ENCODE measurements around the gene PLK5. TPM values are rescaled to one million over a fixed set of nuclear protein-coding genes. Genes with fewer than 3 reads are reported as not detected.
"Not testable (repeated sequence)": the region's sequence is repeated elsewhere in the genome, so short reads cannot be mapped to it uniquely, and the experiment has no call there.

PLK5 gene
- polyA plus RNA-seq, 12 donors: 0.17 to 0.78 (median 0.24) TPM; not detected in 5

DNA sequence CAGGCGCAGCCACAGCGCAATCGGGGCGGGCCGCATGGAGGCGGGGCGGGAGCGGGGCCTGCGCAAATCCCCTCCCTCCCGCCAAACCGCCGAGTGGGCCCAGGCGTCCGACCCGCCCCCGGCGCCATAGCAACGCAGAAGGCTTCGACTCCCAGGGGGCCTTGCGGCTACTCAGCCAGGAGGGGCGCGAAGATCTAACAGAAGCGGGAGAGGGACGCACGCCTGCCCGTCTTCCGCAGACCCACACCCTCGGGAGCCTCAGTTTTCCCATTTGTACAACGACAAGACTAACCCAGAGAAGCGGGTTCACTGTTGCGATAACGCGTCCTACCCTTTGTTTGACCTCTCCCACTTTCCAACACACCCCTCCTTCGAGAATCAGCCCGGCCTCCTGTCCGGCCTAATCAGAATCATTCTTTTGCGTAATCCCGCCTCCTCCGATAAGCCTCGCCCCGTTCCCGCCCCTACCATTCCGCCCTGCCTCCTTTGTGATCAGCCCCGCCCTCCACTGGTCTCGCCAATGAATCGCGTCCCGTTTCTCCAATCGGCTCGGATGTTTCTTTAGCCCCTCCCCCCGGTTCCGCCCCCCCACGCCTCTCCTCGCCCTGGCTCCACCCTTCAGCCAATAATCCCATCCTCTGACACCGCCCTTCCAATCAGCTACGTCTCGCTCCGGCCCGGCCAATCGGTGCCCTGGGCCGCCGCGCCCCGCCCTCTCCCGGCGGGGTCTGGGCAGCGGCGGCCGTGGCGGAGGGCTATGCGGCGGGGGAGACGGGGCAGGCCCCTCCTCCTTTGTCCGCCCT is 33.4 kb upstream of the PLK5 start, which contains the start of gene PCSK4:
Gene PCSK4 (minus strand): TSS at position 40 of the 803 bp plus-strand sequence. CDS start 4 bp downstream, at position 36.
- DNase-seq: peak; percentile 98

DNA sequence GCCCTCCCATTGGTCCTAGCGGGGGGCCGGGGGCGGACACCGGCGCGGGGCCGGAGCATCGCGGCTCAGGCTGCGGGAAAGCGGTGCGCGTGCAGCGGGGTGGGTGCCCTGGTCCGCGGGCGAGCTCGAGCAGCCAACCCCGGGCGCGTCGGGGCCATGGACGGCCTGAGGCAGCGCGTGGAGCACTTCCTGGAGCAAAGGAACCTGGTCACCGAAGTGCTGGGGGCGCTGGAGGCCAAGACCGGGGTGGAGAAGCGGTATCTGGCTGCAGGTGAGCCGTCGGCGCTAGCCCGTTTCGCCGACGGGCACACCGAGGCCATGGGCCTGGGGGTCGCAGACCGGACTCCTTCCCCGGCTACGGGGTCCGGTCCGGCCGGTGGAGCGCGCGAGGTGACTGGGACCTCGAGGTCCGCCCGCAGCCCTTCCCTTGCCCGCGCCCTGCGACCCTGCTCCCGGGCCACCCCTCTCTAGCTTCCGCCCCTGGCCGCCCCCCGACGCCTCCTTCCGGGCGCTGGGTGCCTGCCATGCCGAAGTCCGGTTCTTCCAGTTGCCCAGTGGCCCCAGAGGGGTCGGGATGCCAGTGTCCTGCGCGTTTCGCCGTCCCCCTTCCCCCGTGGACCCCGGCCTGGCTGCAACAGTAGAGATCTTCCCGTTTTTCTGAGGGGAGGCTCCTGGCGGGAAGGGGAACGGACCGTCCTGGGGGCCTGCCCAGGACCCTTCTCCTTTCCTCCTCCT is 32.6 kb upstream of the PLK5 start, which contains the start of gene REEP6:
Gene REEP6 (plus strand): TSS at position 68 of the 735 bp plus-strand sequence. CDS start 89 bp downstream, at position 157.
- DNase-seq: no peak

DNA sequence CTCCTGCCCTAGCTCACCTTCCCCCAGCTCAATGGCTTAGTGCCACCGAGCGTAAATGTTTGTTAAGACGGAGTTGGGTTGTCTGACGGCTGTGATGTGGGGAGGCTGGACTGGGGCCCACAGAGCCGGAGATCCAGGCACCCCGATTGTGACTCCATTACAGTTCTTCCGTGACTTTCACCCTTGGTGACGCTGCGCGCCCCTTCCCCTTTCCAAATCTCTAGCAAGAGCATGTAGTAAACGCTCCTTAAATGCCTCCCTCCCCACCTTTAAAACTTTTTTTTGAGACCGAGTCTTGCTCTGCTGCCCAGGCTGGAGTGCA is 32.1 kb upstream of the PLK5 start:
- DNase-seq: no peak

DNA sequence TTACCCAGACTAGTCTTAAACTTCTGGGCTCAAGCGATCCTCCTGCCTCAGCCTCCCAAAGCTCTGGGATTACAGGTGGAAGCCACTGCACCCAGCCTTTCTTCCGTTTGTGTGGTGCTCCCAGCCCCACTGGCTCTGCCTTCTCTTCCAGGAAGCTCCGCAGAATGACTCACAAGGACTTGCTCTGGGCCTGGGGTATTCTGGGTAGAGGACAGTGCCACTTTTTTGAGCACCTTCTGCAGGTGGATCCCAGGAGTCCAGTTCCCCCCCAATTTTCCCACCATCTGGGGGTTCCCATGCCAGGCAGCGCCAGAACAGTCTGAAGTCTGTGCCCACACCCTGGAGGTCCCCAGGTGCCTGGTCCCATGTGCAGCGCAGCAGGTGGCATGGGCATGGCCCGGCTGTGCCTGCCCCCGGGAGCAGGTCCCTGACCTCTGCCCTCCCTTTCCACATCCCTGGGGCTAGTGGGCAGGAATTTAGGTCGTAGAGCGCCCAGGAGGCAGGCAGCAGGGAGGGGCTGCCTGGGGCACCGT is 31.3 kb upstream of the PLK5 start:
- no peak for DNase-seq

DNA sequence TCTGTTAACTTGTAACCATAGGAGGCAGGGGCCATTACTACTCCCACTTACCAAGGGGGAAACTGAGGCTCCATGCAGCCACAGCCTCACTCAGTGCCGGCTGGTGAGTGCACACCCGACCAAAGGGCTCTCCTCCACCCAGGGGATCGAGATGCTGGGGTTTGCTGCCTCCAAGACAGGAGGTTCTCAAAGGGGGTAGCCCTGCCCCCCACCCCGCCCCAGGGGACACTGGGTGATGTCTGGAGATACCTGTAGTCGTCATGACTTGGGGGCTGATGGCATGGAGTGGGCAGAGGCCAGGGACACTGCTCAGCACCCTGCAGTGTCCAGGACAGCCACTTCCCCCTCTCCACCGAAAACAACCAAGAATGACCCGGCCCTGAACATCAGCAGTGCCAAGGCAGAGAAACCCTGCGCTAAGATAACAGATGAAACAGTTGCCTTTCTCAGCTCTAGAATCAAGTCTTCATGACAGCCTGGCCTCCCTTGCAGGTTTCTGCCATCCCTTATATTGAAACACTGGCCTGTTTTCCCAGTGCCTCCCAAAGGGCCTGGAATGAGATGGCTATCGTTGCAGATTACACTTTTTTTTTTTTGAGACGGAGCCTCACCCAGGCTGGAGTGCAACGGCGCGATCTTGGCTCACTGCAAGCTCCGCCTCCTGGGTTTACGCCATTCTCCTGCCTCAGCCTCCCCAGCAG is 29.6 kb upstream of the PLK5 start:
- no peak for DNase-seq

DNA sequence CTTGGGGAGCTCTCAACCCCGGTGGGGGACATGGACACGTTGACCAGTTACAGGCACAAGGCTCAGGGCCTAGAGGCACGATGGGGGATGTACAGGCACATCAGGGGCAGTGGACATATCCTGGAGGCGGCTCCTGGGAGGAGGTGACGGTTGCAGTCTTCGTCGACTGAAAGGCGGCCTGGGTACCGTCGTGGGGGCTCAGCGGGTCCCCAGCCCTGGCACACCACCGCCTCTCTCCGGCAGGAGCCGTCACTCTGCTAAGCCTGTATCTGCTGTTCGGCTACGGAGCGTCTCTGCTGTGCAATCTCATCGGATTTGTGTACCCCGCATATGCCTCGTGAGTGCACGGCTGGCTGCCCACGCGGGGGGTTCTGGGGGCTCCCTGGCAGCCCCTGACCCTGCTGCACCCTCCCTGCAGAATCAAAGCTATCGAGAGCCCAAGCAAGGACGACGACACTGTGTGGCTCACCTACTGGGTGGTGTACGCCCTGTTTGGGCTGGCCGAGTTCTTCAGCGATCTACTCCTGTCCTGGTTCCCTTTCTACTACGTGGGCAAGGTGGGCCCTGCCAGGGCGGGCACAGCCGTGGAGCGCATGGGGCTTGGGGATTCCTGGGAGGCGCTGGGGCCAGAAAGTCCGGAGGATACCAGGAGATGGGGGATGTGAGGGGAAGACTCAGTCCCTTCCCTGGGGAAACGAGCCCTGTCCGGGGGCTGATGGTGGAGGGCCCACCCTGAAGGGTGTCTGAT is 28.7 kb upstream of the PLK5 start:
- DNase-seq: no peak

DNA sequence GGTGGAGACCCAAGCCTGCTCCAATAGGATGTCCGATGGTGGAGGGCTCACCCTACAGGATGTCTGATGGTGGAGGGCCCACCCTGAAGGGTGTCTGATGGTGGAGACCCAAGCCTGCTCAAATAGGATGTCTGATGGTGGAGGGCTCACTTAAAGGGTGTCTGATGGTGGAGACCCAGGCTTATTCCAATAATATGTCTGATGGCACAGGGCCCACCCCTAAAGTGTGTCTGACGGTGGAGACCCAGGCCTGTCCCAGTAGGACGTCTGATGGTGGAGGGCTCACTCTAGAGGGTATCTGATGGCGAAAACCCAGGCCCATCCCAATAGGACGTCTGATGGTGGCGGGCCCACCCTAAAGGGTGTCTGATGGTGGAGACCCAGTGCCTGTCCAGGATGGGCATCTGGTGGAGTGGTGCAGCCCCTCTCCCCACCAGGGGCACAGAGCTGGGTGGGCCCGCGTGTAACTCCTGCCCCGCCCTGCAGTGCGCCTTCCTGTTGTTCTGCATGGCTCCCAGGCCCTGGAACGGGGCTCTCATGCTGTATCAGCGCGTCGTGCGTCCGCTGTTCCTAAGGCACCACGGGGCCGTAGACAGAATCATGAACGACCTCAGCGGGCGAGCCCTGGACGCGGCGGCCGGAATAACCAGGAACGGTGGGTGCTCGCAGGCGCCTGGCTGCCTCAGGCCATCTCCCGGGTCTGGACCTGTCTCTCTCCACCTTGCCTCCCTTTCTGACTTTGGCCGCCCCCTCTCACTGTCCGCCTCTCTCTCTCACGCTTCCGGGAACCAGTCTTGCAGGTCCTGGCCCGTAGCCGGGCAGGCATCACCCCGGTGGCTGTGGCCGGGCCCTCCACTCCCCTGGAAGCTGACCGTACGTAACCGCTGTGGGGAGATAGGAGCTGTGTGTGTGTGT is 27.8 kb upstream of the PLK5 start:
- no peak for DNase-seq

DNA sequence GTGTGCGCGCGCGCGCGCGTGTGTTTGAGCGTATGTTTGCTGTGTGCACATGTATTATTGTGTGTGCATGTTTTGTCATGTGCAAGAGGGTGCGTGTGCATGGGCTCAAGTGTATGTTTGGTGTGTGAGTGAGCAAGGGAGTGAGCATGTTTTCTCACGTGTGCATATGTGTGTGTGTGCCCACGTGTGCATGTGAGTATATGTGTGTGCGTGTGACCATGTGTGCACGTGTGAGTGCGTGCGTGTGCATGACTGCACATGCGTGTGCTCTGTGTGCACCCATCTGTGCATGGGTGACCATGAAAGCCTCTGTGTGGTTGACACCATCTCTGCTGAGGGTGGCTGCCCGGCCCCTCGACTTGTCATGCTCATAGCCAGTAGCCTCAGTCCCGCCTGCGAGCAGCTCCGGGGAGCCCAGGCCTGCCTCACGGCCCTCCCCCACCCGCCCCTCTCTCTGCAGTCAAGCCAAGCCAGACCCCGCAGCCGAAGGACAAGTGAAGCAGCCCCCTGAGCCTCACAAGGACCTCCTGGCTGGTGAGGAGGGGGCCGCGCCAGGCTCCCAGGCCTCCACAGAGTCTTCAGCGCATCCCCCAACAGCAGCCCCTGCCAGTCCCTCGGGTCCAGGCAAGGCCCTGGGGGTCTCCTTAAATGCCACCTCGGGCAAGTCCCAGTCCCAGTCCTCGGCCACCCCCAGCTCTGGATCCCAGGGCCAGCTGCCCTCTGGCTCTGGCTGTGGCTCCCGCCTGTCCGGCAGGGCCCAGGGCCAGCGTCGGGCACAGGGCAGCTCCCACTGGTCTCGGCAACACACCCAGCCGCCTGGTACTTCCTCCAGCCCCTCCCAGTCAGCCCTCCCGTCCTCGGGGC is 26.9 kb upstream of the PLK5 start:
- no peak for DNase-seq

DNA sequence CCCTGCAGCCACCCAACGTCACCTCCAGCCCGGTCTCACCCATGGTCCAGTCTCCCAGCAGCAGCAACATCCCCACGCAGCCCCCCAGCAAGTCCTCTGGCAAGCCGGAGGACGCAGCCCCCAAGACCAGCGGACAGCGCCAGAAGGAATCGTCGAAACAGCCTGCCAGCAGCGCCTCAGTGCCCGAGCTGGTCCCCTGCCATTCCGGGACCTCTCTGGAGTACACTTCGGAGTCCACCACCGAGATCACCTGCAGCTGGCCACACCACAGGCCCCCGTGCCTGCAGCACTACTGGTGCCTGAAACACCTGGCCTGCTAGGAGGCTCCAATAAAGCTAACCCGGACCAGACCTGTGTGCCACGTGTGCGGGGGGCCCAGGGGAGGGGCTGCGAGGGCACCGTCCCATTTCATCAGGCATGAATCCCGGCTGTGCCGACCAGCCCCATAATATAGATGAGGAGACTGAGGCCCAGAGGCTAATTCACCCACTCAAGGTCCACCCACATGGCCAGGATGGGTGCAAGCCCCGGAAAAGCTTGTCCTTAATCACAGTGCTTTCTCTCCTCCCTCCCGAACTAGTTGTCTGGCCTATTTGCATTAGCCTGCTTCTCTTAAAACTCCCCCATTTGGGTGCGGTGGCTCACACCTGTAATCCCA is 26.2 kb upstream of the PLK5 start:
- DNase-seq: no peak

DNA sequence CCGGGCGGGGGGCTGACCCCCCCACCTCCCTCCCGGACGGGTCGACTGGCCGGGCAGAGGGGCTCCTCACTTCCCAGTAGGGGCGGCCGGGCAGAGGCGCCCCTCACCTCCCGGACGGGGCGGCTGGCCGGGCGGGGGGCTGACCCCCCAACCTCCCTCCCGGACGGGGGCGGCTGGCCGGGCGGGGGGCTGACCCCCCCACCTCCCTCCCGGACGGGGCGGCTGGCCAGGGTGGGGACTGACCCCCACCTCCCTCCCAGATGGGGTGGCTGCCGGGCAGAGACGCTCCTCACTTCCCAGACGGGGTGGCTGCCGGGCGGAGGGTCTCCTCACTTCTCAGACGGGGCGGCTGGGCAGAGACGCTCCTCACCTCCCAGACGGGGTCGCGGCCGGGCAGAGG is 24.6 kb upstream of the PLK5 start:
- DNase-seq: not testable (repeated sequence)

DNA sequence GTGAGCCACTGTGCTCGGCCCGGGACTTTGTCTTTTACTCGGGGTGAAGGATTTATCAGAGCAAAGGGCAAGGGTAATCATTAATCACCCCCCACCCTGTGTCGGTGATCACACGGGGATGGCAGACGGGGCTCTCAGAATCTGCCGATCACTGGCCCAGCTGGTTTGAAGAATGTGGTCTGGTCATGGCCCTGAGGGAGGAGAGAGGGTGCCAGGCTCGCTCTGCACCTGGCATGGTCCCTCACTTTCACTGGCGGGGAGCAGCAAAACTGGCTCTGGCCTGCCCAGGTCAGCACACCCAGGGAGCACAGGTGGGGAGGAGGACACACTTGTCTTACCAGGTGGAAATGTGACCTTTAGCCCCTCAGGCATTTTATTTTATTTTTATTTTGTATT is 22.7 kb upstream of the PLK5 start:
- no peak for DNase-seq

DNA sequence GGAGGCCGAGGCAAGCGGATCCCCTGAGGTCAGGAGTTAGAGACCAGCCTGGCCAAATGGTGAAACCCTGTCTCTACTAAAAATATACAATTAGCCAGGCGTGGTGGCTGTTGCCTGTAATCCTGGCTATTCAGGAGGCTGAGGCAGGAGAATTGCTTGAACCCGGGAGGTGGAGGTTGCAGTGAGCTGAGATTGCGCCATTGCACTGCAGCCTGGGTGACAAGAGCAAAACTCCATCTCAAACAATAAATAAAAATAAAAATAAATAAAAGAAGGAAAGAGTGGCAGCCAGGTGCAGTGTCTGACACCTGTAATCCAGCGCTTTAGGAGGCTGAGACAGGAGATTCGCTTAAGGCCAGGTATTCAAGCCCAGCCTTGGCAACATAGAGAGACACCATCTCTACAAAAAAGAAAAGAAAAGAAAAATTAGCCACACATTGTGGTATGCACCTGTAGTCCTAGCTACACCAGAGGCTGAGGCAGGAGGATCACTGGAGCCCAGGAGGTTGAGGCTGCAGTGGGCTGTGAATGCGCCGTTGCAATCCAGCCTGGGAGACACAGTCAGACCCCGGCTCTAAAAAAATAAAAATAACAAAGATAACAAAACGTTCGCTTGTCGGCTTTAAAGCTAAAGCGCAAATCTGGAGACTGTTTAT is 21.3 kb upstream of the PLK5 start:
- DNase-seq: no peak

DNA sequence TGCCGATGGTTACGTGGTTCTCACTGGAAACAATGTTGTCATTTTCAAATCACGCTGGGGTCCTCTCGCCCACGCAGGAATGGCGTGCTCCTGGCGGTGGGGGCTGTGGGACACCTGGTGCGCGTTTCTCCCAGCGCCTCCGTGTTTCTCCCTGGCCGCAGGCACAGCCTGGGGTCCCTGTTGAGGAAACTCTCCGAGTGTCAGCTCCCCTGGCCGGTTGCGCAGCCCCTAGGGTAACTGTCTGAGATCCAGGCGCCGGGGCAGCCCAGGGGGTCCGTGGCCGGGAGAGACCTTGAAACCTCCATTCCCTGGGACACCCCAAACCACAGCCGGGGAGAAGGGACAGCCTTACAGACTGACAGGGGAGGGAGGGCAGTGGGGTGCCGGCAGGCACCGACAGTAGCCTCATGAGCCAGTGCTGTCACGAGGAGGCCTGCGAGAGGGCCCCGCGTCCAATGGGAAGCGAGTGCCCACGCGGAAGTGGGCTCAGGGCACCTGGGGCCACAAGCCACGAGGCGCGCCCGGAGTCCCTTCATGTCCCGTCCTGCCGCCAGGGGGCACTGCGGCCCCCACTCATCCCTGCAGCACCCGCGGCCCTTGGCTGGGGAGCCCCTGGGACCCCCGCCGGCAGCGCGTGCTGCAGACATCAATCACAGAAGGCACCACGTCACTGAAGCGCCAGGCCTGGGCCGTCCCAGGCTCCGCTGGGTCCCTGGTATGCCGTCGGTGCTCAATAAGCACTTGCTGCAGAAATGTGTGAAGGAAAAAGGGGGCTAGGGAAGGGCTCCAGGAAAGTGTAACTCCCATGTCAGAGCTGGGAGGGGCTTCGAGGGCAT is 20.6 kb upstream of the PLK5 start:
- DNase-seq: no peak

DNA sequence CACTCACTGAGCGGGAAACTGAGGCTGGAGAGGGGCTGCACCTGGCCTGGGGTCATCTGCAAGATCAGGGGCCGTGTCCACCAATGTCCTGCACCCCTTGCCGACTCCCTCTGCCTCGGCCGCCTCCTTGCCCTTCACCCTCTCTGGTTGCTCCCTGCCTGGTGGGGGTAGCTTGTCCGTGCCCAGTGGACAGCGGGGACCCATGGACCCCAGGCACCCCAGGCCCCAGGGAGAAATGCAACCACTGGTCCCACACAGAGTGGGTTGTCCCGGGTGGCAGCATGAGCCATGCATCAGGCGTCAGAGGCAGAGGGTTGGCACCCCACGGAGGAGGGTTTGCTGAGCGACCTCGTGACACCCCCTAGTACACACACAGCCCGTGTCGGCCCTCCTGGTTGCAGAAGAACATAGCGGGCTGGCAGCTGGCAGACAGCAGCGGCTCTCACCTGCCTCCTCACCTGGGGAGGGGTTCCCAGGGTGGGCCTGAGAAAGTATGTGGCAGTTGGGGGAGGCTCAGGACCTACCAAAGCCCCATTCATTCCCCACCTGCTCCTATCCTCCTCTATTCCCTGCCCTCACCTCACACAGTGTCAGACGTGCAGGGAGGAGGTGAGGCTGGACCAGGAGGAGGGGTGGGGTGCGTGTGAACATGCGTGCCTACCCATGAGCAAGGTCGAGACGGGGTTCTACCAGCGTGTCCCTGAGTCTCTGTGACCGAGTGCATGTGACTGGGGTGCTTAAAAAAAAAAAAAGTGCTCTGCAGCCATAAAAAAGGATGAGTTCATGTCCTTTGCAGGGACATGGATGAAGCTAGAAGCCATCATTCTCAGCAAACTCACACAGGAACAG is 19.7 kb upstream of the PLK5 start:
- no peak for DNase-seq

DNA sequence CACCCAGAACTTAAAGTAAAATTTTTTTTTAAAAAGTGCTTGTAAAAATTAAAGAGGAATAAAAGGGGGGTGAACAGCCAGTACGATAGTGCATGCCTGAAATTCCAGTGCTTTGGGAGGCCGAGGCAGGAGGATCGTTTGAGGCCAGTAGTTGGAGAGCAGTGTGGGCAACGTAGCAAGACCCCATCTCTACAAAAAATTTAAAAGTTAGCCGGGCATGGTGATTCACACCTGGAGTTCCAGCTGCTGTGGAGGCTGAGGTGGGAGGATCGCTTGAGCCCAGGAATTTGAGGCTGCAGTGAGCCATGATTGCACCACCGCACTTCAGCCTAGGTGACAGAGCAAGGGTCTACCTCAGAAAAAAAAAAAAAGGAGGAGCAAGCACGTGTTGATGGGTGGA is 18.9 kb upstream of the PLK5 start:
- no peak for DNase-seq

All from muscle of arm (tissue), 12 donors.